GM21825 (cell line): ENCODE measurements around the gene NUDT9.
"Not testable (repeated sequence)": the region's sequence is repeated elsewhere in the genome, so short reads cannot be mapped to it uniquely, and the experiment has no call there.

Experiments
- ATAC-seq: cut with Tn5 transposase; IDR thresholded peaks from one replicate; pipeline ENCODE4 v1.9.1; 2021; ENCODE audit warnings: mild to moderate bottlenecking, moderate library complexity; ENCODE audit not compliant: unreplicated experiment

The NUDT9 gene

GRCh38 chr4:87406902-87407301, 15.5 kb upstream of the NUDT9 start:
- not testable (repeated sequence) for ATAC-seq

DNA sequence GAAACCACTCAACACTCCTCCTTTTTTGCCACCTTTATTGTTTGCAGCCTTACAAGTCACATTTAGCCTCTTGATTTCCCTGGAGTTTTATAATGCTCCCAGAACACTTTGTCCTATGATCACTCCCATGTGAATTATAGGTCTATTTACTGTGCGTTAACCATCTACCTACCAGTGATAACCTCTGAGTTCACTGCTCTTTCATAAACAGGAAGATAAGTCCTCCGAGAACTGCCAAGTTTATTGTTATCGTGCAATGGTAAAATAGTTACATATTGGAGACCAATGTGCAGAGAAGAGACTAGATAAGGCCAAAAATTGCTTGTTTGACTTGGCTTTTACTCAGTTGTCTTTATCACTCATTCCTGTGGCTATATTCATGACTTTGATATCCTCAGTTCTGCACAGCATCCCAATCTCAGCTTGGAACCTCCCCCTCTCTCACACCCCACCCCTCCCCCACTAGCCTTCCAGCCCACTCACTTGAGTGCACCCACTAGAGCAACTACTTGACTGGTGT, 12.9 kb upstream of the NUDT9 start:
- no peak for ATAC-seq

- ATAC-seq, result no peak
These were observed 12.2 kb upstream of the NUDT9 start for GRCh38 chr4:87410157-87410556.

GRCh38 chr4:87410679-87411078, 11.7 kb upstream of the NUDT9 start:
- ATAC-seq, result no peak

GRCh38 chr4:87414816-87415215, 7.6 kb upstream of the NUDT9 start:
- ATAC-seq, result no peak

DNA sequence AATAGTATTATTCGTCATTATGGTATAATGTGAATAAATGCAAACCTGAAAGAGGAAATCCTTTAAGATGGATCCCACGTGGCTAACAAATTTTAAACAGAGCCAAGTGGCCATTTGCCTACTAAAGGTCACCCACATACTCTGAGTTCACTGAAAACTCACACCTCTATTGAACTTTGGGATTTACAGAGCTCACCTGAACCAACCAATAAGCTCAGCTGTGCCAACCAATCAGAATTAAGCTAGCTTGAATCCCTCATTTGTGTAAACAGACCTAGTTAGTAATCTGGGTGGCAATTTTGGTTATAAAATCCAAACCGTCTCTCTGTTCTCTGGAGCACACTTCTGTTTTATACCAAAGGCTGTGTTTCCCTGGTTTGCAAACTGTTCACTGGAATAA, 5.4 kb upstream of the NUDT9 start:
- ATAC-seq, result no peak

GRCh38 chr4:87418410-87418809, 4.0 kb upstream of the NUDT9 start:
- not testable (repeated sequence) for ATAC-seq

- ATAC-seq, result no peak
These were observed 2.7 kb upstream of the NUDT9 start for GRCh38 chr4:87419578-87420249.

DNA sequence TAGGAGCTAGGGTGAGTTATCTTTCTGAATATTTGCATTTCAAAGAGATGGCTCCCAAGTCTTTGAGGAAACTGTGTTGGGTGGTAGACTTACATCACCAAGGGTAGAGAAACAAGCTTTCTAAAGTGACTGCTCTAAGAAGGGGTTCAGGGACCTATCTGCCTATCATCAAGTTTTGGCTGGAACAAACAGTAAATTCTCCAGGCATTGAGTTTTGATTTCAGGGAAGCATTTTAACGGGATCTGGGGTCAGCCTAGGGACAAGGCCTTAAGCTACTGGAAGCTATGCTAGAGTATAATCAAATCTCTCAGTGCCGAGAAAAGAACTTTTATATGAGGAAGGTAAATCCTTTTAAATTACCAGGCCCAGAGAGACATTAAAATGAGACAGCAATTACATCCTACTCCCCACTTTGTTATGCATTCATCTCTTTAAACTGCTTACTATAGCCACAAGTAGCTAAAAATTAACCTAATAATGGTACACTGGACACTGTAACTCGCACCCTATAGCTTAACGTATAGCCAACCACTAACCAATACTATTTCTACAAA, 2.0 kb upstream of the NUDT9 start:
- no peak for ATAC-seq

- ATAC-seq, result no peak
These were observed 1.1 kb downstream of the NUDT9 start for GRCh38 chr4:87423317-87424098.

DNA sequence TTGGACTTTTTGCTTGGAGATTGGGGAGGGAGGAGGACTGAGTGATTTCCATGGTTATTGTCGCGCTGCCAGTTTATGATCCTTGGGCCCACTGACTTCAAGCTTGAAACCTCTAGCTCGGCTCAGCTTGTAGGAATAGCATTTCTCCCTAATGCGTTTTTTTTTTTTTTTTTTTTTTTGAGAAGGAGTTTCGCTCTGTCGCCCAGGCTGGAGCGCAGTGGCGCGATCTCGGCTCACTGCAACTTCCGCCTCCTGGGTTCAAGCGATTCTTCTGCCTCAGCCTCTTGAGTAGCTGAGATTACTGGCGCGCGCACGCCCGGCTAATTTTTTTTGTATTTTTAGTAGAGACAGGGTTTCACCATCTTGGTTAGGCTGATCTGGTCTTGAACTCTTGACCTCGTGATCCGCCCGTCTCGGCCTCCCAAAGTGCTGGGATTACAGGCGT, 1.7 kb downstream of the NUDT9 start:
- ATAC-seq, result not testable (repeated sequence)

DNA sequence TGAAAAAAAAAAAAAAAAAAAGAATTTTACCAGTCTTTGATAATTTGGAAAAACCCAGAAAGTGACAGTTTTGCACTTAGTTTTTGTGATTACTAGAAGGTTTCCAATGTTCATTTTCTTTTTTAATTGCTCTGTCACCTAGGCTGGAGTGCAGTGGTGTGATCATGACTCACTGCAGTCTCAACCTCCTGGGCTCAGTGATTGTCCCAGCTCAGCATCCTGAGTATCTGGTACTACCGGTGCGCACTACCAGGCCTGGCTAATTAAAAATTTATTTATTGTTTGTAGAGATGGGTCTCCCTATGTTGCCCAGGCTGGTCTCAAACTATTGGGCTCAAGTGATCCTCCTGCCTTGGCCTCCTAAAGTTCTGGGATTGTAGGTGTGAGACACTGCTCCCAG, 3.3 kb downstream of the NUDT9 start:
- no peak for ATAC-seq

DNA sequence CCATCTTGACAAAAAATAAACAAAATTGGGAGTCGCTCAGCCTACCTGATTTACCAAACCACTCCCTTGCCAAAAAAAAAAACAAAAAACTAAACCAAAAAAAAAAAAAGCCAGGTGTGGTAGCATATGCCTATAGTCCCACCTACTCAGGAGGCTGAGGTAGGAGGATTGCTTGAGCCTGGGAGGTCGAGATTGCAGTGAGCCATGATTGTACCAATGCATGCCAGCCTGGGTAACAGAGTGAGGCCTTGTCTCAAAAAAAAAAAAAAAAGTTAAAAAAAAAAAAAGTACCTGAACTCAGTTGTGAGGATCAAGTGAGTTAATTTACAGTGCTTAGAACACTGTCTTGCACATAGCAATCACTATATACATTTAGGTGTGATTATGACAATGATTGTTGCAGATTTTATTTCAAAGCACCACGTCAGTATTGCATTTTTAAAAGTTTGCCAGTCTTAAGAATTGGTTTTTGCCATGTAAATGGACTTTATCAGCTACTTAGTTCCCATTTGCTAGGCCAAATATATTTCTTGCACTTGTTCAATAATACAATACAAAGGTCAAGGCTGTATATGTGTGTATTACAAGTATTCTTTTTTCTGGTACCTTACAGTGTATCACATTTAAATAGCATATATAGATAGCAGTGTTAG, 4.6 kb downstream of the NUDT9 start:
- no peak for ATAC-seq

DNA sequence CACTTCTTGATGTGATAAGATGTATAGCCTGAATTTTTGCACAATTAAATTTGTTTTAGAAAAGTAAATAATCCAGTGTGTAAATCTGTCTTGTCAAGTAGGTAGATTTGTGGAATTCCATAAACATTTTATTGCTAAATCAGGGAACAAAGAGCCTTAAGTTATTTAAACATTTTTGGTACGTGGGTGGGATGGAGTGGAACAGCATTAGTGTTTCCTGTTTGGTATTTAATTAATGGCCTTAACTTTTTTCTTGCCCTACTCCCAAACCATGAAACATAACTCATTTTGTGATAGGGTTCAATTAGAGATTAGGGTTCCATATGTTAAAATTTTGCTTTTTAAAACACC, 5.1 kb downstream of the NUDT9 start:
- no peak for ATAC-seq

- ATAC-seq, result no peak
These were observed 6.6 kb downstream of the NUDT9 start for GRCh38 chr4:87428979-87429378.

DNA sequence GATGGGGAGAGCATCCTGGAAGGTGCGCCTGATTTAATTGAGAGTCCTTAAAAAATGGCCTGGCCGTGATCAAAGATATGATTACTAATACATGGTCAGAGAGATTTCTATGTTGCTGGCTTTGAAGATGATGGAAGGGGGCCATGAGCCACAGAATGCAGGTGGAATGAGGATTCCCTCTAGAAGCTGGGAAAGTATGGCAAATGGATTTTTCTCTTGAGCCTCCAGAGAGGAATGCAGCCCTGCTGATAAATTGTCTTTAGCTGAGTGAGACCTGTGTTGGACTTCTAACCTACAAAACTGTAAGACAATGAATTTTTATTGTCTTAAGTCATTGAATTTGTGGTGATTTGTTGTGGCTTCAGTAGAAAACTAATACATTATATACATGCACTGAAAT, 7.7 kb downstream of the NUDT9 start:
- ATAC-seq, result no peak

- ATAC-seq, result no peak
These were observed 11.0 kb downstream of the NUDT9 start for GRCh38 chr4:87433342-87433741.

GRCh38 chr4:87442889-87443288, 20.5 kb downstream of the NUDT9 start:
- ATAC-seq, result no peak

DNA sequence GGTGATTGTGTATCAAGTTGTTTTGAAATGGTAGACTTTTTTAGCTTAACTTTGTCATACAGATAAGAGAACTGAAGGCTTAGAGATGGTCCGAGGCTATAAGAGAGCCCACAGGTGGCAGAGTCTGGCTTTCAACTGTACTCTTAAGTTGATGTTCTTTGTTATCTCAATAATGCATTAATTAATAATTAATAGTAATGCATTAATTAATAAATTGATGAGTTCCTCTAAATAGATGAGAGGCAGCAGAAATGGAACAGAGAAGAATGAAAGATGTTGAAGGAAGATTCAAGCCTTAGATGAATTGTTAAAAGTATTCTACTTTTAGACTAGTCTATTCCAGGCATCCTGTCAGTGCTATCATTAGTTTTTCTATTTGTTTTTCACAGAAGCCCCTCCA, 22.4 kb downstream of the NUDT9 start:
- no peak for ATAC-seq

DNA sequence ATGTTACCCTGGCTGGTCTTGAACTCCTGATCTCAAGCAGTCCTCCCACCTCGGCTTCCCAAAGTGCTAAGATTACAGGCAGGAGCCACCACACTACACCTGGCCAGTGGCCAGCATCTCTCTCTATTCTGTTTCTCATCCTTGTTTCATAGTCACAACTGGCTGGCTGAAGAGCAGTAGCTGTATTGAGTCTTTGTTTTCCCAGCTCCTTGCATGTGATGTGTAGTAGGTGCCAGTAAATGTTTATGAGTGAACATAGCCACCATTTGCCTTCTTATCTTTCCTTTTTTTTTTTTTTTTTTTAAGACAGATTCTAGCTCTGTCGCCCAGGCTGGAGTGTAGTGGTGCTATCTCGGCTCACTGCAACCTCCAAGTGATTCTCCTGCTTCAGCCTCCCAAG, 23.6 kb downstream of the NUDT9 start:
- no peak for ATAC-seq

DNA sequence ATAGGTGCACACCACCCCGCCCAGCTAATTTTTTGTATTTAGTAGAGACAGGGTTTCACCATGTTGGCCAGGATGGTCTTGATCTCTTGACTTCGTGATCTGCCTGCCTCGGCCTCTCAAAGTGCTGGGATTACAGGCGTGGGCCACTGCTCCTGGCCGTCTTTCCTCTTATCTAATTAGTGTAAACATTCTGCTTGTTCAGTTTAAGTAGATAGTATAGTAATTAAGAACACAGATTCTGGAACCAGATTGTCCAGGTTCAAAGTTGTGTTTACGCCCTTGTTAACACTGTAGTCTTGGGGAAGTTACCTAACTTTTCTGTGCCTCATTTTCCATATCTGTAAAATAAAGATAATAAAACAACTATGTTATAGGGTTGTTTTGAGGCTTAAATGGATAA, 24.0 kb downstream of the NUDT9 start:
- not testable (repeated sequence) for ATAC-seq

GRCh38 chr4:87451537-87451936, 29.2 kb downstream of the NUDT9 start:
- ATAC-seq, result no peak
